Psoas muscle (tissue), 8 donors: Measurements from ENCODE around the gene DLK1. TPM values are rescaled to one million over a fixed set of nuclear protein-coding genes. Genes with fewer than 3 reads are reported as not detected.
A peak's percentile ranks its signal among the peaks of the same experiment; 100 is the strongest.

ENCODE experiments used
- ATAC-seq, 4 donors: fragments of 200-7000 bp; cut with Tn5 transposase; one replicate each; pipeline ENCODE4 v1.9.1; 2020; ENCODE audit warnings: moderate library complexity in 3 of 4, mild to moderate bottlenecking in 2 of 4
- DNase-seq, 2 donors: peaks; one replicate each; pipeline ENCODE4 v3.0.0-alpha.2; 2020
- H3K27ac ChIP-seq: fragments of 200-600 bp; one replicate; pipeline ENCODE4 v1.8.0; 2022
- H3K27me3 ChIP-seq, 3 donors: fragments of 200-600 bp in 1 of 3; one replicate each; pipeline versions ENCODE4 v1.6.1 to v1.8.0; 2013 to 2022; ENCODE audit warnings: low read length in 2 of 3, mild to moderate bottlenecking in 2 of 3, moderate library complexity in 1 of 3; ENCODE audit not compliant: insufficient read depth in 3 of 3
- H3K36me3 ChIP-seq, 2 donors: fragments of 200-600 bp in 1 of 2; one replicate each; pipeline versions ENCODE4 v1.6.1 to v1.8.0; 2013 to 2022; ENCODE audit warnings: low read depth in 1 of 2, mild to moderate bottlenecking in 1 of 2, moderate library complexity in 1 of 2; ENCODE audit not compliant: insufficient read depth in 1 of 2
- H3K4me1 ChIP-seq: fragments of 200-600 bp; one replicate; pipeline ENCODE4 v1.8.0; 2022
- H3K4me3 ChIP-seq: fragments of 200-600 bp; one replicate; pipeline ENCODE4 v1.8.0; 2022; ENCODE audit warnings: mild to moderate bottlenecking
- H3K9me3 ChIP-seq: fragments of 200-600 bp; one replicate; pipeline ENCODE4 v1.8.0; 2022
- CTCF ChIP-seq: fragments of 200-600 bp; IDR thresholded peaks from one replicate; pipeline ENCODE4 v1.8.0; 2022; ENCODE audit warnings: antibody characterized with exemption
- WGBS, 3 donors: extraction: QIAGEN DNeasy Blood & Tissue Kit; methylation state at CpG; one replicate each; pipeline versions ENCODE4 v1.1.6 to v1.1.7; 2013; 5-methylcytosine and 5-hydroxymethylcytosine counted together
- intact Hi-C, 2 donors: fragments of 100-400 bp; cut with DNase I; formaldehyde crosslinking; loops; one replicate each; pipeline versions ENCODE4 v1.11.0 to v1.14.2; 2022
- polyA plus RNA-seq, 3 donors: library from polyadenylated mRNA; stranded (reverse); fragments of 200-250 nt; gene quantifications; one replicate each; pipeline ENCODE4 v1.2.3, GENCODE V29; 2013
- total RNA-seq, 4 donors: library from RNA; stranded (reverse); fragmentation: NEBNext Ultra II Directional in 2 of 4; extraction: Animal tissue kit (Norgen Biotek cat#: 25700) in 2 of 4; gene quantifications; one replicate each; pipeline versions ENCODE4 v1.2.1 to v1.2.4, GENCODE V29; 2021 to 2023
- donor health status: healthy with polysubstance abuse.
- donor health status: DM: no; HTN: no; CAD: no; lungs with moderate emphysema.
- donor health status: Bipolar disorder and iron deficiency.
- donor health status: healthy.
- donor health status: DM: yes; HTN: yes; CAD: no.
- donor health status: DM: no; HTN: no; CAD: no.
- donor health status: DM: no; HTN: no; CAD: no.
- donor health status: DM: yes; HTN: yes; CAD: no.

DLK1 gene
- total and polyA plus RNA-seq, 7 donors = 2.6 to 39.9 (median 12.1) TPM

- Histone ChIP-seq H3K27ac (no peak overlapping the region), H3K4me1 (no peaks in the 10 kb centered on the region), H3K36me3 (no peaks in the 10 kb centered on the region), H3K9me3 (no peaks in the 10 kb centered on the region), H3K4me3 (no peak overlapping the region), H3K27me3 (peaks cover 0 to 27% (median 6%) of the 10 kb centered on the region in 3 donors)
- no peak for TF ChIP-seq CTCF
- ATAC-seq = no peak
- no peak for DNase-seq
- intact Hi-C loops = no loop called here
- WGBS, 3 donors = 67 to 75% (median 68%) methylated on average over 13 of the region's 13 CpGs
These were observed 6.6 kb upstream of the DLK1 start for GRCh38 chr14:100719976-100720520.

- no peak for DNase-seq
- TF ChIP-seq CTCF = no peak
- Histone ChIP-seq H3K27me3 (peaks cover 0 to 38% (median 9%) of the 10 kb centered on the region in 3 donors), H3K27ac (no peak overlapping the region), H3K4me3 (no peak overlapping the region), H3K4me1 (no peaks in the 10 kb centered on the region), H3K9me3 (no peaks in the 10 kb centered on the region), H3K36me3 (no peaks in the 10 kb centered on the region)
- intact Hi-C loops = no loop called here
- ATAC-seq = no peak
- WGBS, 3 donors = 87 to 91% (median 91%) methylated on average over 5 of the region's 5 CpGs
These were observed 5.1 kb upstream of the DLK1 start for GRCh38 chr14:100721568-100721967.

GRCh38 chr14:100722367-100722766, 4.3 kb upstream of the DLK1 start:
- H3K27ac ChIP-seq = no peak overlapping the region
- H3K4me1 ChIP-seq = no peaks in the 10 kb centered on the region
- H3K9me3 ChIP-seq = no peaks in the 10 kb centered on the region
- 81 to 96% (median 84%) methylated on average over 5 of the region's 5 CpGs for WGBS, 3 donors
- TF ChIP-seq CTCF = no peak
- DNase-seq (no peak), ATAC-seq (no peak)
- H3K27me3 ChIP-seq = peaks cover 0 to 42% (median 14%) of the 10 kb centered on the region in 3 donors
- no peak overlapping the region for H3K4me3 ChIP-seq
- intact Hi-C loops = no loop called here
- H3K36me3 ChIP-seq = no peaks in the 10 kb centered on the region

GRCh38 chr14:100723135-100723829, 3.4 kb upstream of the DLK1 start:
- no peak for ATAC-seq
- WGBS, 3 donors = 54 to 63% (median 58%) methylated on average over 21 of the region's 21 CpGs
- Histone ChIP-seq H3K27ac (no peak overlapping the region), H3K36me3 (no peaks in the 10 kb centered on the region), H3K27me3 (peaks cover 0 to 48% (median 21%) of the 10 kb centered on the region in 3 donors), H3K4me1 (no peaks in the 10 kb centered on the region), H3K4me3 (no peak overlapping the region), H3K9me3 (no peaks in the 10 kb centered on the region)
- DNase-seq = peak in 1 of 2 donors; percentile 12
- intact Hi-C loops = no loop called here
- no peak for TF ChIP-seq CTCF
